Left colon (tissue), 2 donors: ENCODE results near the gene UGT1A3. TPM values are rescaled to one million over a fixed set of nuclear protein-coding genes. Genes with fewer than 3 reads are reported as not detected.

Experiments
- ATAC-seq: fragments of 200-7000 bp; cut with Tn5 transposase; one replicate; pipeline ENCODE4 v1.9.1; 2020; ENCODE audit warnings: mild to moderate bottlenecking, moderate library complexity
- DNase-seq, 2 donors: peaks; one replicate each; pipeline ENCODE4 v3.0.0-alpha.2; 2020
- intact Hi-C, 2 donors: fragments of 100-400 bp; cut with DNase I in 1 of 2; cut with micrococcal nuclease in 1 of 2; formaldehyde crosslinking; loops; one replicate each; pipeline versions ENCODE4 v1.11.2 to v1.14.0; 2022; cut with DNase I, micrococcal nuclease
- total RNA-seq, 2 donors: library from RNA; stranded (reverse); fragmentation: NEBNext Ultra II Directional; extraction: Animal tissue kit (Norgen Biotek cat#: 25700); gene quantifications; one replicate each; pipeline ENCODE4 v1.2.1, GENCODE V29; 2021
- donor health status: DM: no; HTN: no; CAD: no.
- donor health status: DM: yes; HTN: yes; CAD: no.

The UGT1A3 gene
- total RNA-seq, 2 donors from 2014 or later: 2.0 to 3.0 TPM

- intact Hi-C loops: no loop called here
Observed at GRCh38 chr2:233789554-233789953, 60.7 kb downstream of the UGT1A3 start.

DNA sequence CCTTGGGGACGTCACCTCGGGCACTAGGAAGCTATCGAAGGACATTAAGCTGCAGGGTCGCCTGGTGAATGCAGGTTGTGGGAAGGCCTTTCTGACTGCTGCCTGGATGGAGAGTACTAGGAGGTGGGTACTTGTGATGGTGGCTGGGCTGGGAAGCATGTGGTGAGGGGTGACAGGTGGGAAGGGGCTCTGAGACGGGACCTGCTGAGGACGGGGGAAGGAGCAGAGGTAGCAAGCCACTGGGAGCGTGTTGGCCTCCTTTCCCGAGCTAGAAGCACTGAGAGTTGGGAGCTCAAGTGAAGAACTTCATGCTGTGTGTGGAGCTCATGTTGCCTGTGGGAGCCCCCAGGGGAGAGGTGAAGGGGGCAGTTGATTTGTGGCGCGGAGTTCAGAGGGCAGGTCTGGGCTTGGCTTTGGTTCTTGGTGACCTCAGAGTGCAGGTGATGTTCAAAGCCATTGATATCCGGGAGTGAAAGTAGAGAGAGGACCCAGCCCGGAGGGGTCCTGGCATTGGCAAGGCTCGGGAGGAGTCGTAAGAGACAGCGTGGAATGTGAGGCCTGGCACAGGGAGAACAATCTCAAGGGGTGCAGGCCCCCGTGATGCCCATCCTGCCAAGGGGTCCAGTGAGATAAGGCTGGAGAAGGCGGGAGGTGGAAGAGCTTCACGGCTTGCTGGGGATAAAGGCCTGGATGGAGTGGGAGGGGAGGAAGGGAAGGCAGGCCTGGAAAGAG is 62.5 kb downstream of the UGT1A3 start:
- intact Hi-C loops: no loop called here
- no peak for DNase-seq
- no peak for ATAC-seq

More at GRCh38 chr2:233789554-233789953, 60.7 kb downstream of the UGT1A3 start:
- ATAC-seq: no peak
- no peak for DNase-seq

- intact Hi-C loops: no loop called here
- DNase-seq (no peak), ATAC-seq (no peak)
Observed at GRCh38 chr2:233791883-233792329, 63.1 kb downstream of the UGT1A3 start.

GRCh38 chr2:233792720-233793119 is 63.9 kb downstream of the UGT1A3 start:
- DNase-seq (no peak), ATAC-seq (no peak)
- intact Hi-C loops: no loop called here

DNA sequence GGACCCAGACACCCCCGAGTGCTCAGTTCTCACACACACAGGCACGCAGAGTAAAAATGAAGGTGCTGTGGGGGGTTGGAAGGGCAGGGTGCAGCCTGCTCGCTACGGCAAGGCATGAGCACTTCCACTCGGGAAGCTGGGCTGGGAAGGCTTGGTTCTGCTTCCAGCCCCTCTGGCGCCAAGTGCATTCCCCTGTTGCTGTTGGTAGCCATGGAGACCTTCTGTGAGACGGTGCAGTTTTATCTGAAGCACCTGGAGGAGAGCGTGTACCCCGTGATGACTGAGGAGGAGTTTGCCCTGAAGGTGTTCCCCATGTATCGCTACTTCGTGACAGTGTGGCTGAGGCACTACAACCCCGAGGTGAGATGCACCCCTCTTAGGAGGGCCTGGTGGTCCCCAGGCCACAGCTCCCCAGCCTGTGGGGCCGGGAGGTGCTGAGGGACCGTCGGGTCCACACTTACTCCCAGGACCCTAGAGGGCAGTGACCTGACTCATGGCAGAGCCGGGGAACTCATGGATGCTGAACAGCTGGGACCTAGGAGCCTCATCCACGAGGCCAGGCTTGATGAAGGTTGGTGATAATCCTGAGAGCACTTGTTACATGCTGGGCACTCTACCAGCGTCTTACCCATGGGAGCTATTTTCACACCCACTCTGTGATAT is 64.8 kb downstream of the UGT1A3 start:
- ATAC-seq (no peak), DNase-seq (no peak)
- intact Hi-C loops: no loop called here

DNA sequence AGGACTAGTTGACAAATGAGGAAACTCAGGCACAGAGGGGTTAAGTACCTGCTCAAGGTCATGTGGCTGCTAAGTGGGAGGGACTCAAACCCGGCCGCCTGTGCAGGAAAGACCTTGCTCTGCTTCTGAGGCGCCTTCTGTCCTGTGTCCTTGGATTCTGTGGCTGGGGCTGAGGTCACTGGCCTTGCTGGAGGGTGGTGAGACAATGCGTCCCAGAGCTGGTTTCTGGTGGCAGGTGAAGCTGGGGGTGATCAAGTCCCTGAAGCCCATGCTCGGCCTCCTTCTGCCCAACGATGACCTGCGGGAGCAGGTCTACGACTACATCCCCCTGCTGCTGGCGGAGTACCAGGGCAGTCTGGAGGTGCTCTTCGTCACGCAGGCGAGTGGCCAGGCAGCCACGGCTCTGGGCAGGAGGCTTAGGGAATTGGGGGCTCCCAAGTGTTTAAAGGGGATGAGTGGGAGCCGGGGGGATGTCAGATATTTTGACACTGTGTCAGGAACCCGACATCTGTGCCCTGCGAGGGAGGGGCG is 65.4 kb downstream of the UGT1A3 start:
- intact Hi-C loops: no loop called here
- DNase-seq: no peak
- ATAC-seq: no peak

GRCh38 chr2:233795735-233796171 is 66.9 kb downstream of the UGT1A3 start:
- DNase-seq: no peak
- no peak for ATAC-seq
- intact Hi-C loops: no loop called here

DNA sequence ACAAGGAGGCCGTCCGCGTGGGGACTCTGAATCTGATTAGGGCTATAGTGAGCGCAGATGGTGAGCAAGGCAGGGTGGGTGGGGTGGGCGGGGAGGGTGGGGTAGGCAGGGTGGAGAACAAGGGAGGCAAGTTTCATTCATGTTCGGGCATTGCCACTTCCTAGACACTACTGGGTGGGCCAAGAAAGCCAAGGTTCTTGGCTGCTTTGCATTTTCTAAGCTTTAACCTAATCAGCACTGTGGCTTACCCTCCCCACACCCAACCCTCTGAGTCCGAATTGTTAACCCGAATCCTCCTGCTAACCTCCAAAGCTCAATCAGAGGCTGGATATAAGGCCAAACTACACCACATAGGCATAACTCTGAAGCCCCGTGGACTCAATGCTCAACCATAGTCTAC is 67.4 kb downstream of the UGT1A3 start:
- DNase-seq (no peak), ATAC-seq (no peak)
- intact Hi-C loops: no loop called here

GRCh38 chr2:233798335-233799086 is 69.7 kb downstream of the UGT1A3 start:
- DNase-seq: no peak
- ATAC-seq: no peak

GRCh38 chr2:233799087-233799665 is 70.3 kb downstream of the UGT1A3 start:
- DNase-seq: no peak
- intact Hi-C loops: no loop called here
- no peak for ATAC-seq

More at GRCh38 chr2:233798335-233799086, 69.7 kb downstream of the UGT1A3 start:
- intact Hi-C loops: no loop called here

DNA sequence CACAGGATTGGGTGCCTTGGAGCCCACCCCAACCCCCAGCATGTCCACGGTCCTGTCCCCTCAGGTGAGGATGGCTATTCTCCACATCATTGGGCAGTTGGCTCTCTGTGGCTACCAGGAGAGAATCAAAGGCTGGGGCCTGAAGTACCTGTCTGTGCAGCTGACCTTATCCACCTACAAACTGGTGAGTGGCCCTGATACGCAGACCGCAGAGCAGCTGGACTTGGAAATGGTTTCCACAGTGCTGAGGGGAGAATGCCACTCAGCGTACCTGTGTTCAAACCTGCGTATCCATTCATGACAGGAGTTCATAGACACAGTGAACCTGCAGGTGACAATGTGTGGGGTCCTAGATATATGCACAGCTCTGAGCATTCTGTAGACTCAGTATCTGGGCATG is 70.9 kb downstream of the UGT1A3 start:
- intact Hi-C loops: no loop called here
- ATAC-seq (no peak), DNase-seq (no peak)

GRCh38 chr2:233800208-233800607 is 71.4 kb downstream of the UGT1A3 start:
- intact Hi-C loops: no loop called here
- ATAC-seq (no peak), DNase-seq (no peak)

DNA sequence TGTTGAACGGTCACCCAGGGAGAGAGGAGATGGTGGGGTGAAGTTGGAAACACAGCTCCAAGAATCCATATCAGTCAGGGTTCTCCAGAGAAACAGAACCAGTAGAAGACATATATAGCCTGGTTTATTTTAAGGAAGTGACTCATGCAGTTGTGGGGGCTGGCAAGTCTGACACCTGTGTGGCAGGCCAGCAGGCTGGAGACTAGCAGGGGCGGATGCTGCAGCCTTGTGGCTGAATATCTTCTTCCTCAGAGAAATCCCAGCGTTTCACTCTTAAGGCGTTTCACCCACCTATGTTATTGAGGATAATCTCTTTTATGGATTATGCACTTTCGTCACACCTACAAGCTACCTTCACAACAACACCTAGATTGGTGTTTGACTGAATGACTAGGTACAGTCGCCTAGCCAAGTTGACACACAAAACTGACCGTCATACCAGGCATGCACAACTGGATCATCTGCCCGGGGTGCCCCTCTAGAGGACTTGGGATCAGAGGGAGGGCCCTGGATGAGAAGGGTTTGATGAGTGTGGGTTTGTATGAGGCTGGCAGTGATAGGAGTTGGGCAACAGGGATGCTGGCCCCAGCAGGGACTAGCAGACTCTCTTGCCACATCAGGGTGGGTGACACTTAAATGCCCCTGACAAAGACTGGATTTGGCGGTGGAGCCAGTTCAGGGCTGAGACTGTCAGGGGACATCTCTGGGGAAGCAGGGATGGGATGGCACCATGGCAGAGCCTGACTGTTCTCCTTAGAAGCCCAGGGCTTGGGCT is 72.7 kb downstream of the UGT1A3 start:
- DNase-seq (no peak), ATAC-seq (no peak)
- intact Hi-C loops: no loop called here

- no peak for DNase-seq
- intact Hi-C loops: no loop called here
- ATAC-seq: no peak
Observed at GRCh38 chr2:233802132-233802815, 73.4 kb downstream of the UGT1A3 start.

GRCh38 chr2:233803292-233803911 is 74.6 kb downstream of the UGT1A3 start:
- DNase-seq (no peak), ATAC-seq (no peak)
- intact Hi-C loops: no loop called here

DNA sequence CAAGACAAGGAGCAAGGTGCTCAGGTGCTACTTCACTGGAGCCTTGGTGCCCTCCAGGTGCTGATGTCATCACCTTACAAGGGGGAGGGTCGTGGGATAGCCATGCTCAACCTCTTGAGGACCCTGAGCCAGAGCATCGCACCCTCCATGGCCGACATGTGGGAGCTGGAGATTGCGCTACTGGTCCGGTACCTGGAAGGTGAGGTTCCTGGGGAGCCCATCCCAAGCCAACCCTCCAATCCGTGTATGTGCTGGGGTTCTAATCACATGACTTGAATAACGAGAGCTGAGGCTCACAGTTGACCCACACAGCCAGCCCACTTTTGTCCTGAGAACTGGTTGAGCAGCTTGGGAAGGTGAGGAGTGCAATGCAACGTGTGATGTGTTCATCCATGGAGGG is 75.2 kb downstream of the UGT1A3 start:
- DNase-seq: no peak
- ATAC-seq: no peak
- intact Hi-C loops: no loop called here

GRCh38 chr2:233807215-233807865 is 78.5 kb downstream of the UGT1A3 start:
- intact Hi-C loops: no loop called here
- no peak for ATAC-seq
- DNase-seq: no peak
